Adipocyte (in vitro differentiated cells): ENCODE data around the gene ERCC6.

ENCODE experiments used
- DNase-seq: peaks from one replicate; pipeline ENCODE4 v3.0.0-alpha.2; 2015; ENCODE audit warnings: low read depth
- H3K27me3 ChIP-seq: replicated peaks from 2 replicates; pipeline ENCODE4 v1.7.0; 2013; ENCODE audit warnings: mild to moderate bottlenecking, low read length, moderate library complexity; ENCODE audit not compliant: control insufficient read depth, insufficient read depth
- H3K36me3 ChIP-seq: 2 replicates; pipeline ENCODE4 v1.7.0; 2013; ENCODE audit warnings: low read length, mild to moderate bottlenecking, moderate library complexity; ENCODE audit not compliant: control insufficient read depth, insufficient read depth, severe bottlenecking
- H3K4me1 ChIP-seq: 2 replicates; pipeline ENCODE4 v1.7.0; 2013; ENCODE audit warnings: mild to moderate bottlenecking, low read length, moderate library complexity; ENCODE audit not compliant: control insufficient read depth, insufficient read depth
- H3K4me3 ChIP-seq: 2 replicates; pipeline ENCODE4 v1.7.0; 2013; ENCODE audit warnings: mild to moderate bottlenecking, low read length, moderate library complexity
- H3K9ac ChIP-seq: 2 replicates; pipeline ENCODE4 v1.7.0; 2013; ENCODE audit warnings: mild to moderate bottlenecking, low read length, moderate library complexity
- H3K9me3 ChIP-seq: 2 replicates; pipeline ENCODE4 v1.7.0; 2013; ENCODE audit warnings: mild to moderate bottlenecking, low read length, moderate library complexity; ENCODE audit not compliant: control insufficient read depth

The ERCC6 gene

GRCh38 chr10:49538381-49539319, at the start of gene ERCC6:
ERCC6 (minus strand) TSS chr10:49539121.
- peak within 1 kb of the TSS; percentile 92 for H3K4me3 ChIP-seq

GRCh38 chr10:49587981-49588380, 49.1 kb upstream of the ERCC6 start:
- DNase-seq, result no peak
- Histone ChIP-seq H3K36me3 (no peaks in the 10 kb centered on the region), H3K9me3 (no peaks in the 10 kb centered on the region), H3K4me1 (no peaks in the 10 kb centered on the region), H3K27me3 (peaks cover 4% of the 10 kb centered on the region), H3K4me3 (no peak overlapping the region), H3K9ac (no peak overlapping the region)

More at GRCh38 chr10:49538381-49539319, at the start of gene ERCC6:
- Histone ChIP-seq H3K9me3 (no peaks in the 10 kb centered on the region), H3K4me1 (peaks cover 44% of the 10 kb centered on the region), H3K36me3 (no peaks in the 10 kb centered on the region), H3K9ac (peak within 1 kb of the TSS; percentile 87), H3K27me3 (no peaks in the 10 kb centered on the region)
- peak; percentile 99 for DNase-seq

GRCh38 chr10:49585387-49585786, 46.5 kb upstream of the ERCC6 start:
- Histone ChIP-seq H3K4me1 (no peaks in the 10 kb centered on the region), H3K4me3 (no peak overlapping the region), H3K36me3 (no peaks in the 10 kb centered on the region), H3K27me3 (no peaks in the 10 kb centered on the region), H3K9me3 (no peaks in the 10 kb centered on the region), H3K9ac (no peak overlapping the region)
- peak; percentile 36 for DNase-seq

- Histone ChIP-seq H3K9me3 (no peaks in the 10 kb centered on the region), H3K4me1 (peaks cover 4% of the 10 kb centered on the region), H3K4me3 (no peak overlapping the region), H3K27me3 (no peaks in the 10 kb centered on the region), H3K36me3 (no peaks in the 10 kb centered on the region), H3K9ac (no peak overlapping the region)
- DNase-seq, result peak; percentile 65
Observed at GRCh38 chr10:49579621-49580020, 40.7 kb upstream of the ERCC6 start.

- no peak for DNase-seq
- Histone ChIP-seq H3K4me3 (no peak overlapping the region), H3K9ac (no peak overlapping the region), H3K27me3 (no peaks in the 10 kb centered on the region), H3K36me3 (no peaks in the 10 kb centered on the region), H3K9me3 (no peaks in the 10 kb centered on the region), H3K4me1 (peaks cover 7% of the 10 kb centered on the region)
Observed at GRCh38 chr10:49578392-49578791, 39.5 kb upstream of the ERCC6 start.

GRCh38 chr10:49577182-49577925, 38.4 kb upstream of the ERCC6 start:
- Histone ChIP-seq H3K9me3 (no peaks in the 10 kb centered on the region), H3K9ac (no peak overlapping the region), H3K4me1 (peaks cover 7% of the 10 kb centered on the region), H3K36me3 (no peaks in the 10 kb centered on the region), H3K27me3 (no peaks in the 10 kb centered on the region), H3K4me3 (no peak overlapping the region)
- no peak for DNase-seq

- DNase-seq, result no peak
- Histone ChIP-seq H3K9me3 (peaks cover 3% of the 10 kb centered on the region), H3K4me3 (no peak overlapping the region), H3K4me1 (peaks cover 7% of the 10 kb centered on the region), H3K27me3 (no peaks in the 10 kb centered on the region), H3K9ac (no peak overlapping the region), H3K36me3 (no peaks in the 10 kb centered on the region)
Observed at GRCh38 chr10:49575489-49576072, 36.7 kb upstream of the ERCC6 start.

- Histone ChIP-seq H3K9ac (no peak overlapping the region), H3K4me1 (peaks cover 21% of the 10 kb centered on the region), H3K9me3 (peaks cover 19% of the 10 kb centered on the region), H3K27me3 (no peaks in the 10 kb centered on the region), H3K4me3 (no peak overlapping the region), H3K36me3 (no peaks in the 10 kb centered on the region)
- no peak for DNase-seq
Observed at GRCh38 chr10:49572594-49573114, 33.7 kb upstream of the ERCC6 start.

- Histone ChIP-seq H3K9ac (no peak overlapping the region), H3K9me3 (peaks cover 19% of the 10 kb centered on the region), H3K4me3 (no peak overlapping the region), H3K36me3 (no peaks in the 10 kb centered on the region), H3K4me1 (peaks cover 21% of the 10 kb centered on the region), H3K27me3 (no peaks in the 10 kb centered on the region)
- DNase-seq, result no peak
Observed at GRCh38 chr10:49571388-49571787, 32.5 kb upstream of the ERCC6 start.

GRCh38 chr10:49569031-49569631, 30.2 kb upstream of the ERCC6 start:
- Histone ChIP-seq H3K4me3 (peak overlapping the region; percentile 61), H3K36me3 (no peaks in the 10 kb centered on the region), H3K9ac (peak overlapping the region; percentile 53), H3K9me3 (peaks cover 19% of the 10 kb centered on the region), H3K27me3 (no peaks in the 10 kb centered on the region), H3K4me1 (peaks cover 23% of the 10 kb centered on the region)
- DNase-seq, result peak; percentile 79
